M059J (cell line): ENCODE data around the gene ZNF821. TPM values are rescaled to one million over a fixed set of nuclear protein-coding genes. Genes with fewer than 3 reads are reported as not detected.
"Not testable (repeated sequence)": the region's sequence is repeated elsewhere in the genome, so short reads cannot be mapped to it uniquely, and the experiment has no call there.

ENCODE experiments used
- DNase-seq: peaks from one replicate; pipeline ENCODE4 v3.0.0-alpha.2; 2012; ENCODE audit warnings: low read depth
- total RNA-seq: library from RNA; depleted of rRNA; stranded (reverse); fragments of >200 nt; shearing (Covaris generic); gene quantifications from 2 replicates; pipeline ENCODE4 v1.2.3, GENCODE V29; 2014

ZNF821 gene
- total RNA-seq, 1 experiment from 2014 or later = 12.9 TPM

- no peak for DNase-seq
Observed at GRCh38 chr16:71902656-71903365, 18.8 kb upstream of the ZNF821 start.

- no peak for DNase-seq
Observed at GRCh38 chr16:71899171-71899570, 15.2 kb upstream of the ZNF821 start.

DNA sequence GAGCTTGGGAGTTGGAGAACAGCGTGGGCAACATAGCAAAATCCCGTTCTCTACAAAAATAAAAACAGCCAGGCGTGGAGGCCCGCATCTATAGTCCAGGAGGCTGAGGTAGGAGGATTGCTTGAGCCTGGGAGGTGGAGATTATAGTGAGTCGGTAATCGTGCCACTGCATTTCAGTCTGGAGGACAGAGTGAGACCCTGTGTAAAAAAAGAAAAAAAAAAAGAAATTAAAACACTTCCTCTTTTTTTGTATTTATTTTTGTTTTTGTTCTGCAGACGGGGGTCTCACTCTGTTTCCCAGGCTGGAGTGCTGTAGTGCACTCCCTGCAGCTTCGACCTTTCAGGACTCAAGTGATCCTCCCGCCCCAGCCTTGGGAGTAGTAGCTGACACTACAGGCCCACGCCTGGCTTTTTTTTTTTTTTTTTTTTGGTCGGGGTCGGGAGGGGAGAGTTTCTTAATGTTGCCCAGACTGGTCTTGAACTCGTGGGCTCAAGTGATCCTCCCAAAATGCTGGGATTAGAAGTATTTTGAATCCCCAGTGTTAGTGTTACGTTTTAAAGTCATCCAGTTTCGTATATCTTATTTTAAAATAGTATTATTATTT is 12.9 kb upstream of the ZNF821 start:
- no peak for DNase-seq

GRCh38 chr16:71895679-71896365 is 11.8 kb upstream of the ZNF821 start:
- peak; percentile 54 for DNase-seq

DNA sequence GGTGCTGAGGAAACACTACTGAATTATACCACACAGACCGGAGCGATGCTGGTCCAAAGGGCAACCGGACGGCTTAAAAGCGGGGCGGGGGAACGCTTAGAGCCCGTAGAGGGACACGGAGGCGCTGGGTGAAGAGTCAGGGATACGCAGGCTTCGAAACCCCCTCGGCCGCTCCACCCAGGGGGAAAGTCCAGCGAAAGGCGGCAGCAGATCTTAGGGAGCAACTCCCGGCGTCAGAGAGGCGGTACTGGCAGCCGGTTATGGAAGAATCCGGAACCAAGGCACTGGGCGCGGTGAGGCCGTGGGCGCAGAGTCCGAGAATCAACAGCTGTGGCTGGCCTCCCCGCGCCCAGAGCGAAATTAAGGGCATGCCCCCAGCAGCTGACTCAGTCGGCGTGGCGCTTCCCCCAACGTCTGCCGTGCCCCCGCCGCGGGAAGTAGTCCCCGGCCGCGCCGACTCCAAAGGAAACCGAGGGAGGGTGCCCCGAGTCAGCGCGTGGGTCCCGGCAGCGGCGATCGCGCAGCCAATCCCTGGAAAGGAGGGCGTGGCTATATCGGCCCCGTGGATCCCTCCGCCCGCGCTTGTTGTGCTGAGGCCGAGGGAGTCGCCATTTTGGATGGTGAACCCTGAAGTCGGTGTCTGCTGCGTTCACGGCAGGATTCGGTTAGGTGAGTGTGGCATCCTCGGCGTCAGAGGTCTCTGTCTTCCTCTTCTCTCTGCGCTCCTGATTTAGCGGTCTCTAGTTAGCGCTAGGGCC is 11.1 kb upstream of the ZNF821 start, which contains the start of gene IST1:
IST1 (plus strand) TSS at position 611 of the 758 bp plus-strand sequence. CDS start 20,110 bp downstream, outside the sequence.
- DNase-seq = peak; percentile 97

DNA sequence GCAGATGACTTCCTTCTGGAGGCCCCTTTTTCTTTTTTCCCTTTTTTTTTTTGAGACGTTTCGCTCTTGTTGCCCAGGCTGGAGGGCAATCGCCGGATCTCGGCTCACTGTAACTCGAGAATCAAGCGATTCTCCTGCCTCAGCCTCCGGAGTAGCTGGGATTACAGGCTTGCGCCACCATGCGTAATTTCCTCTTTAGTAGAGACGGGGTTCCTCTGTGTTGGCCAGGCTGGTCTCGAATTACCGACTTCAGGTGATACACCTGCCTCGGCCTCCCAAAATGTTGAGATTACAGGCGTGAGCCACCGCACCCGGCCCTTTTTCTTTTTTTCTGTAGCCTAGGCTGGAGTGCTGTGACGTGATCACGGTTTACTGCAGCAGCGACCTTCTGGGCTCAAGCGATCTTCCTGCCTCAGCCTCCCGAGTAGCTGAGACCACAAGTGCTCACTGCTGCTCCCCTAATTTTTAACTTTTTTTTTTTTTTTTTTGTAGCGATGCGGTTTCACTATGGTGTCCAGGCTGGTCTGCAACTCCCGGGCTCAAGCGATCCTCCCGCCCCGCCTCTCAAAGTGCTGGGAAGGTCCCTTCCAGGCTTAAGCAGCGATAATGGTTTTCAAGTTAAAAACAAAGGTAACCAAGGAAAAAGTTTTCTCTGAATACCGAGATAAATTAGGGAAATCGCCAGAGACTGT is 10.4 kb upstream of the ZNF821 start:
- DNase-seq = peak; percentile 74

GRCh38 chr16:71893888-71894228 is 9.9 kb upstream of the ZNF821 start:
- DNase-seq = no peak

- no peak for DNase-seq
Observed at GRCh38 chr16:71889147-71889546, 5.2 kb upstream of the ZNF821 start.

GRCh38 chr16:71885261-71885650 is 1.3 kb upstream of the ZNF821 start:
- no peak for DNase-seq

GRCh38 chr16:71883168-71883848 is 674 bp downstream of the ZNF821 start:
- peak; percentile 44 for DNase-seq

DNA sequence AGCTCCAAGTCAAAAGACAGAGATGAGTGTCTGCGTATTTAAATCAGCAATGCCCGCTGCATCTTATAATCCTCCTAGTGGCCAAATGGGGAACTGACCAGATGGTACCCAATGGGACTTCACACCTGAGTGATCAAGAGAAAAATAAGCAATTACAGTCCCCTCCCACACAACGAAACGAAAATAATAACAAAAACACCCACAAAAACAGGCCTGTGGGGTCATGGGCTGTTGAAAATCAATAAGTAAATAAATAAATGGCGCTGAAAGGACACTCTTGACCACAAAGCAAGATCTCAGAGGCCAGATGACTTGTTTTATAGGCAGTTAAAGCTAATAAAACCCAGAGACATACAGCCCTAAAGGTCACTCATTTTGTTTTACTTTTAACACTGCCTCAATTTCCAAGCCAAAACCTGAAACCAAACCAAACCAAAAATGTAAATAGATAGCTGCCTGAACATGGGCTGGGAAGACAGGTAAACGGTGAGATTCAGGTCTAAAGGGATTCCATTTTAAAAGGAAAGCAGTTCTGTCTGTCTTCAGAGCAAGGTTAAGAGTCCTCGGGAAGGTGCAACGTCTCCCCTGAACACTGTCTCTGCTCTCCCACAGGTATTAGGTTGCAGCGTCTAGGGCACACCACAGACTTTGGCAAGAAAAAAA is 1.3 kb downstream of the ZNF821 start:
- DNase-seq = peak; percentile 75

GRCh38 chr16:71880176-71880575 is 3.8 kb downstream of the ZNF821 start:
- no peak for DNase-seq

- no peak for DNase-seq
Observed at GRCh38 chr16:71878911-71879310, 5.1 kb downstream of the ZNF821 start.

DNA sequence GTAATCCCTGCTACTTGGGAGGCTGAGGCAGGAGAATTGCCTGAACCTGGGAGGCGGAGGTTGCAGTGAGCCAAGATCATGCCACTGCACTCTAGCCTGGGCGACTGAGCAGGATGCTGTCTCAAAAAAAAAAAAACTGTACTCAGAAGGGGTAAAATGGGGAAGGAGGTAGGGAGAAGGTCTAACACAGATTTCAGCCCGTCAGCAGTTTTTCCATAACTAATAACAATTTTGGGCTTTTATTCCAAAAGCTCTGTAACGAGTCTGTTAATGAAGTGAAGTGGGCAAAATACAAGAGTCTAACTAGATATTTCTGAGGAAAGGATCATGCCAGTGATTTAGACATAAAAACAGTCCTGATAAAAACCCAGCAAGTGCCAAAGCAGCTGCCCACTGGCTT is 10.8 kb downstream of the ZNF821 start:
- no peak for DNase-seq

DNA sequence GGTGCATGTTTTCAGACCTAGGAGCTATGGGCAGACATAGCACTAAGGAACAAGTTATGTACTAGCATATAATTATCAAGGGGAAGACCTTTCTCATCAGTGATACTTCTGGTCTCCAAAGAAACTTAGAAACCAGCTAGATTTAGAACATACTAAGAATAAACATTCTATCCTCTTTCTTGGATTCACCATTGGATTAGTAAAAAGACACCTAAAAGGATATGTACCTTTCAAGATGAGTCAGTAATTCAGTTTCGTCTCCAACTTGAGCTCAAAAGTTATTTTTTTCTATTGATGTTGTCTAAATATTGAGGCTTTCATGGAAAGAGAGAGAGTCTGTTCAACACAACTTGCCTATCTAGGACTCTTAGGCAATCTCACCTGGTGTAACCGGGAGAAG is 13.2 kb downstream of the ZNF821 start:
- no peak for DNase-seq

DNA sequence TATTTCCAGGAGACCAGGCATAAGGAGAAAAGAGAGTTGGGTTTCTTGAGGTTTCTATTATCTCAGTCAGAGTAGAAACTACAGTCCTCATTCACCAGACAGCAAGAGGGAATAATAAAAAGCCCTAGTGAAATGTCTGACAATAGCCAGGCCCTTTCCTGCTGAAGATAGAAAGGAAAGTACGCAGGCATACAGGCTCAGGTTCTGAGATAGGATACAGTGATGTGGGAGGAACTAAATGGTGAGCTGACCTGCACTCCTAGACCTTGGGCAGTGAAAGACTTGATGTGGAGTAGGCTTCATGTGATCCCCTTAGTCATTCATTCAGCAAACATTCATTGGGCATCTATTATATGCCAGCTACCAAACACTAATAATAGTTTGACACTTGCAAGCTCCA is 14.9 kb downstream of the ZNF821 start:
- DNase-seq = no peak

DNA sequence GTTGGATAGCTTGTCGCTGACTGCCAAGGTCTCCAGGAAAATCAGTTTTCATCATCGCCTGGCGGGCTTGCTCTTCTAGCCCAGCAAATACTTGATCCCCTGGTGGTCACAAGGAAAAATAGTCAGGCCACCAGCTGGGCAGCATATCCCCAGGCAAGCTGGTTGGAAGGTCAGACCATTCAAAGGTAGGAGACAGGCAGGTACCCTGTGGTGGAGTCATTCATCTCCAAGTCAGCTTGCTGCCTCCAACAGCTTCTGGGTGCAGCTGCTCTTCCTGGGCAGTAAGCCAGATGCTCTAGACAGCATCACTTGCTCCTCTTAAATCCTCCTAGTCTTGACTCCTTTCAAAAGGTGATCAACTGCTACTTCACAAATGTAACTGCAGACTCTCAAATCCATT is 16.0 kb downstream of the ZNF821 start:
- DNase-seq = no peak

DNA sequence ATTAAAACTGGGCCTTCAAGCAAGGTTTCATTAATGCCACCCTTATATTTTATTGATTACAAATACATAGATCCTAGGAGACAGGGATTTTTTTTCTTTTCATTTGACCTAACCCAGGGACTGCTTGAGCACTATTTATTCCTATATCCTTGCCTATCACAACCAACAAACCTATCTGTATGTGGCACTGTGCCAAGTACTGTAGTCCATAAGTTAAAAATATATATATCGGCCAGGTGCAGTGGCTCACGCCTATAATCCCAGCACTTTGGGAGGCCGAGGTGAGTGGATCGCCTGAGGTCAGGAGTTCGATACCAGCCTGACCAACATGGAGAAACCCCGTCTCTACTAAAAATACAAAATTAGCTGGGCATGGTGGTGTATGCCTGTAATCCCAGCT is 16.8 kb downstream of the ZNF821 start:
- DNase-seq = not testable (repeated sequence)

DNA sequence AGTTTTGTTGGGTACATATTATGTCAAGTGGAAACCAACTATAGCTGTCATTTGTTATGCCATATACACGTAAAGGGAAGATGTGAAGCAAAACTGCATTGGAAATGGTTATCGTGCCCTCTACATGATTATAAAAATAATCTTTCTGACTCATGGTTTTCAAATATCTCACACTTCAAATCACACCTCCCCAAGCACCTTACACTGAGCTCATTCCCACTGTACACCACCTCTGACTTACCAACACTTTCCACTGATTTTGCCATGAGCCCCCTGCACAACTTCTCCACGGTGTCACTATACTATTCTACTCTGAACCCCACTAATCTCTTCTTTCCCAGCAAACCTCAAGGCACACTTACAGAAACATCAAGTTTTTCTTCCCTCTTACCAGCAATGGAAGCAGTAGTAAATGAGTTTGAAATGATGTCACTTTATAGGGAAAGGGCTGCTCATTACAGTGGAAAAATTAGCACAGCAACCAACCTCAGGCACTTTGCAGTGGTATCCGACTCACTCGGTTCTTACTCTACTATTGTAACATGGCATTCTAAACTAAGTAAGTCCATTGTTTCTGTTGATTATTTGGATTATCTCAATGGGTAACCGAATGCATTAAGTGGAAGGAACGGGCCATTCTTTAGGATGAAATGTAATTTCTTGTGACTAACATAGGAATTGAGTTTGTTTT is 18.7 kb downstream of the ZNF821 start:
- DNase-seq = no peak

GRCh38 chr16:71863995-71864394 is 20.0 kb downstream of the ZNF821 start:
- DNase-seq = no peak
